ENCODE results near the gene PI16.

Gene PI16

DNA sequence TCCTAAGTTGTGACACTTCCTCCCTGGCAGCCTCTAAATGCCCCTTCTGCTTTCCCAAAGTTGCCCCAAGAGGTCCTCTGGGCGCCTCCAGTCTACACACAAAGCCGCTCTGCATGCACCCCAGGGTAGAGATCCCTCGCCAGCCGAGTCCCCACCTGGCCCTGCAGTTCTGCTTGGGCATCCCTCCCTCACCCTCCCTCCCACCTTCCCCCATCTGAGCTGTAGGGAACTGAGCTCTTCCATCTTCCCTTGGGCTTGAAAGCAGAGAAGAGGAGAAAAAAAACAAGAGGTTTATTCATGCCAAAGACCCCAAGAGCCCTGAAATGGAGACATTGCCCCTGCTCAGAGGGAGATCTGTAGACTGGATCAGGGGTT is 45.2 kb downstream of the PI16 start:
- DNase-seq (ENCODE audit: low spot score): no peak

DNA sequence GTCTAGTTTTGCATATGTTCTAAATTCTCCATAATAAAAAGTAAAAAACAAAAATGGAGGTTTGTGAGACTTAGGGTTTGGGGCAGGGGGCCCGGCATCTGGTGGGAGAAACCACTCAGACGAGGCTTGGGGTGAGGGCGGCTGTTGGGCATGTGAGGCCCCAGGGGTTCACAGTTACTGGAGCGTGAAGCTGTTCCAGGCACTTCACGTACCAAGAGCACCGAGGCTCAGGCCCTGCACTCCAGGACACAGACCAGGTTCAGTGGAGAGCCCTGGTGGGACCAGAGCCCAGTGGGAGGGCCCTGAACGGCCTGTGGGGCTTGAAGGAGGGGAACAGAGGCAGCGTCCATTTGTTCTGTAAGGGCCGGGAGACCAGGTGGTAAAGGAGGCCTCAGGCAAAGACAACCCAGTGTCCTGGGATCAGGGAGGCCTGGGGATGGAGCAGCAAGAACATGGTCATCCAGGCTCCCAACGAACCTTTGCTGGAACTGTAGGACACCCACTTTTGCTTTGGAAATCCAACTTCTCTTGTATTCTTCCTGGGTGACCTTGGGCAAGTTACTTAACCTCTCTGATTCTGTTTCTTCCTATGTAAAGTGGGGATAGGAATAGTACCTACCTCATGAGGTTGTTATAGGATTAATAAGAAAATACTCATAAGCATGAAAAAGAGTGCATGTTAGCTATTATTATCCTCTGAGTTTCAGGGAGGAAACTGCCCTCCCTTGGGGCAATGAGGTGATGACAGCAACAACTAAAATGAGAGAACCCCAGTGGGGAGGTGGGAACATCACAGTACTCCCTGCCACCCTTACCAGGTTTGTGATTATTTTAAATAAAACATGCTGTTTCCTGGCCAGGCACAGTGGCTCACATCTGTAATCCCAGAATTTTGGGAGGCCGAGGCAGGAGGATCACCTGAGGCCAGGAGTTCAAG is 49.8 kb downstream of the PI16 start:
- DNase-seq (ENCODE audit: low spot score): no peak

DNA sequence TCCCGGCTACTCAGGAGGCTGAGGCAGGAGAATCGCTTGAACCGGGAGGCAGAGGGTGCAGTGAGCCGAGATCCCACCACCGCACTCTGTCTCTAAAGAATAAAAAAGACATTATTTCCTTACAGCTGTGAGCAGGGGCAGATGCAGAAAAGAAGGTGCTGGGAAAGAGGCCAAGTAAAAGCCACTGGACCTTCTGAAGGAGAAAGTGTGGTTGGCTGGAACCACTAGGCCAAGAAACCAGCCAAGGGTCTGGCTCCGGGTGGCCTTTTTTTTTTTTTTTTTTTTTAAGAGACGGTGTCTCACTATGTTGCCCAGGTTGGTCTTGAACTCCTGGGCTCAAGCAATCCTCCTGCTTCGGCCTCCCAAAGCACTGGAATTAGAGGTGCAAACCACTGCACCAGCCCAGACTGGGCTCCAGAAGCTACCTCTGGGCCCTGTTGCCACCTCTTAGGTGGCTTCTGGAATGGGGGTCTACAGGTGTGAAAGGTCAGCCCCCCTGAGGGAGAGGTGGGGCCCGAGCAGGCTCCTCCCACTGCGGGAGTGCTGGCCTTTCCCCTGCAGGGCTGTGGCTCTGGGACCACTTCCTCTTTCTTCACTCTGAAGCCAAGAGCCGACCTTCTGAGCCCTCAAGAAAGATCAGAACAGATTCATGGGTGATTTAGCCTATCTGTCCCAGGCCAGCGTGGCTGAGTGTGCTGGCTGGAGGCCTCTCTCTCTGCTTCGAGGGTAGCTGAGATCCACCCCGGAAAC is 50.7 kb downstream of the PI16 start, which contains the start of gene FGD2:
FGD2 (plus strand) TSS at position 595 of the 750 bp plus-strand sequence. CDS start 163 bp downstream, outside the sequence.
- no peak for DNase-seq (ENCODE audit: low spot score)

DNA sequence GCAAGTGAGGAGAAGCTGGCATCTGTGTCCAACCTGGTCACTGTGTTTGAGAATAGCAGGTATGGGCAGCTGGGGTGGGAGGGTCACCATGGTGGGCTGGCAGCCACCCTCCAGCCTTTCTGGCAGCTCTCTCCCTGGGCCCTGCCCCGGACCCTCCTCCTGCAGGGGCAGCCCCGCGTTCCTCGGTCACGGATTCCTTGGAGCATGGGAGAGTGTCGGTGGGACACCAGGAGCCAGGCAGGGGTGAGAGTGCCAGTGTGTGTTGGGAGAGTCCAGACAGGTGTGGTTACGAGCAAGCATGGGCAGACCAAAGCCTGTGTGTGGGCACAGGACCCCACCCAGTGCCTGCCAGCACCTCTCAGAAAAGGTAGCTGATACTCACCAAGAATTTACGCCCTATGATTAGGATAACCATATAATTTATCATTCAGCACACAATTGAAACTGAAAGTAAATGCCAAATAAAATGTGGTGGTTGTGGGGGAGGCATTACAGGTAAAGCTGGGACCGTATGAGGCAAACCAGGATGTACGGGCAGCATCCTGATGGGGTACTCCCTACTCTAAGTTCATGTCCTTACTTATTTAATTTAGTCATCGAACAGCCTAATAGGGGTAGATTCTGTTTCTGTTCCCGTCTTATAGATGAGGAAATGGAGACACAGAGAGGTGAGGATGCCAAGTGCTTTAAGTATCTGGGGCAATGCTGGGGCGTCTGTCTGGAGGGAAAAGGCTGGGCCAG is 51.5 kb downstream of the PI16 start:
- no peak for DNase-seq (ENCODE audit: low spot score)

DNA sequence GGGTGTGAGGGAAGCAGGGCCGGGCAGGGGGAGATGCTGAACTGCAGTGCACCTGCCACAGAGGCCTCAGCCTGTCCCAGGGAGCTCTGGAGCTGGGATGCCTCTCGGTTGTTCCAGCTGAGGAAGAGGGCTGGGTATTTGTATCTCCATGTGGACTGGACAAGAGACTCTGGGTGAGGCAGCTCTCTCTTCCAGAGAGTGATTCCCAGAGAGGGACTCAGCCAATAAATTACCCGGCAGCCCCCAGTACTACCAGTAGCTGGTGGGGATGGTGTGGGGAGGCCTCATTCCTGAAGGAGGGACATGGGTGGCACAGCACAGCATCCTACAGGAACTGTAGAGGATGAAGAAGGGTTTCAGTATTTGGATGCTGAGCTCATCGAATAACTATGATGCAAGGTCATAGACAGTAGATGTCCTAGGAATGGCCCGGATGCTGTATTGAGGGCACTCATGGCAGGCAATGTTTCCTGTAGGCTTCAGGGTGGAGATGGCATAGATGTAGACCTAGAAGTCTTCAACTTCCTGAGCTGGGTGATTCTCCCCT is 52.3 kb downstream of the PI16 start:
- no peak for DNase-seq (ENCODE audit: low spot score)

DNA sequence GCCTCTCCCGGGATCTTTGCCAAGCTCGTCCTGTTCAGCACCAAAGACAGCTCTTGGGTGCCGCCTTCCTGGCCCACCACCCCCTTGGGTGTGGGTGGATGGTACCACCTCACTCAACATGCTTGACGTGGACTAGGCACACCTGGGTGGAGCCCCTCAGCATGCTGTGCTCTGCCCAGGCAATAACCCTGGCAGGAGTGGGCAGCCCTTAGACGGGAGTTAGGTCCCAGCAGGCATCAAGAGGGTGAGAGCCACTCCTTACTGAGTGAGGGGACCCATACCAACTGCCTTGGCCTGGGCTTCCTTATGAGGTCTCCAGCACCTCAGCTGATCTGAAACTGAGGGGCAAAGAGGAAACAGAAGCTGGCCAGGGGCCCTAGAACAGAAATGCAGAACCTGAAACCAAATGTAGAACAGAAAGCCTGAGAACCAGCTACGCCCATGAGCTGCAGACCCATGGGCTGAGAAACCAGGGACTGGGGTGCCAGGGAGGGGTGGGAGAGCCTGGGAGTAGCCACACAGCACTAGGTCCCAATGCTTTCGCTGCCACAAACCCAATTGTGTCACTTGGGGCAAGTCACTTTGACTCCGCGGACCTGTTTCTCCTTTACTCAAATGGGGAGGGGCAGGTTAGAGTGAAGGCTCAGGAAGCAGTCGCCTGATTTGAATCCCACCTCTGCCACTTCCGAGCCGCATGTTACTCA is 53.0 kb downstream of the PI16 start:
- no peak for DNase-seq (ENCODE audit: low spot score)

DNA sequence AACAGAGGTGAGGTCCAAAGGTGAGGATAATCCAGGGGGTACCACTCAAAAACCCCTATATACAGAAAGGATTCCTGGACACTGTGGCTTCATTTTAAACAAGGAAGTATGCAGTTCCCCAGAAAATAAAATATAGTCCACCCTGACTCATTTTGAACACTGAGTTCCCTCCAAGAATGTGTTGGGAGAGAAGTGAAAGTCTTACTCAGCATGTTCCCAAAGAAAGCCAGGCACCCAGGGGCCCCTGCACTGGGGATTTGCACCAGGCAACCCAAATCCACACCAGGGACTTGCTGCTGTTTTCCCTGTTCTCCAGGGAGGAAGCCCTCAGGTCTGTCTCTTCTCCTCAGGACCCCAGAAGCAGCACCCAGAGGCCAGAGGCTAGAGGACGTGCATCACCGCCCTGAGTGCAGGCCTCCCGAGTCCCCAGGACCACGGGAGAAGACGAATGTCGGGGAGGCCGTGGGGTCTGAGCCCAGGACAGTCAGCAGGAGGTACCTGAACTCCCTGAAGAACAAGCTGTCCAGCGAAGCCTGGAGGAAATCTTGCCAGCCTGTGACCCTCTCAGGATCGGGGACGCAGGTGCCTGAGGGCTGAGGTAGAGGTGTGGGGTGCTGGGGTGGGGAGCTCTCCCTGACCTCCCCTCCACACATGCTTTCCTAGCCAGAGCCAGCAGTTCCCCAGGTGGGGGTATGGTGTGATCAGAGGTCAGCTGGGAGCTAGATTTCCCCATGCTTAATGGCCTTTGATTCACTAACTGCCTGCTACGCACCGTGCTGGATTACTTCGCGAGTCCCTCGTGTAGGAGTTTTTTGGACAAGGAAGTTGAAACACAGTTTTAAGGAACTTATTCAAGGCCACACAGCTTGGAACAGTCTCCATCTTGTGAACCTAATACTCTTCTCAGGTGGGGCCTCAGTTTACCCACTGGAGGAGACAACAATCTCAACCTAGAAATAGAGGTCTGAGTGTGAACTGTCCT is 54.2 kb downstream of the PI16 start:
- no peak for DNase-seq (ENCODE audit: low spot score)

DNA sequence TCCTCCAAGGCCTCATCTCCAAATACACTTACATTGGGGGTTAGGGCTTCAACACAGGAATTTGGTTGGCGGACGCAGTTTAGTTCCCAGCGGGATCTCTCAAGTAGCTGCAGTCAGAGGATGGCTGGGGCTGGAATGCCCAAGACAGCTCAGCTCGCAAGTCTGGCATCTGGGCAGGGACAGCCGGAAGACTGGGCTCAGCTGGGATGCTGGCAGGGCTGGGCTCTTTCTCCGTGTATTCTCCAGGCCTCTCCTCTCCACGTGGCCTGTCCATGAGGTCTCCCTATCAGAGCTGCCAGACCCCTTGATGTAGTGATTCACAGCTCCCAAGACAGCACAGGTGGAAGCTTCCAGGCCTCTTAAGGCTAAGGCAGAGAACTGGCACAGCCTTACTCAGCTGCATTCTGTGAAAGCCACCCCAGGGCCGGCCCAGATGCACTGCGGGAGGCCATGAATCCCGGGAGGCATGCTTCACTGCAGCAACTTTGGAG is 55.9 kb downstream of the PI16 start:
- DNase-seq (ENCODE audit: low spot score): no peak

DNA sequence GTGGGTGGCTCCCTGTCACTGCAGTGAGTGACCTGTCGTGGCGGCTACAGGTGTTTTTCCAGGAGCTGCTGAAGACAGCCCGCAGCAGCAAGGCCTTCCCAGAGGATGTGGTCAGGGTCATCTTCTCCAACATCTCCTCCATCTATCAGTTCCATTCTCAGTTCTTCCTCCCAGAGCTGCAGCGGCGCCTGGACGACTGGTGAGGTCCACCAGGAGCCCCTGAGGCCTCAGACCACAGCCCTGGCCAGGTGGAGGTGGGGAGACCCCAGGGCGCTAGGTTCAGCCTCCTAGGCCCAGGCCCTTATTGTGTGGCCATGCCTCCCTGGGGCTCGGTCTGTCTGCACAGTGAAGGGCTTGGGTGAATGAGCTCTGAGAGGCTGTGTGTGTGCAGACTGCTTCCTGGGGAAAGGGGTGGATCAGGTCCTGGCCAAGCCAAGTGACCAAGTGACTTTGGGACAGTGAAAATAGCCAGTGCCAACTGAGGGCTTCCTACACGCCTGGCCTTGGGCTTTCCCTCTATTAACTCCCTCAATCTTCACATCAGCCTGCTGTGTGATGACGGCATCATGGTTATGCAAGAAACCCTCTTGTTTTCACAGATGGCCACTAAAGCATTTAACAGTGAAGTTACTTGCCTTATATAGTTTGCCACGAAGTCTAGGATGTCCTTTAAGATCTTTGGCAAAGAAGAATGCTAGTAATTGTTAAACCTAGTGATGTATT is 57.3 kb downstream of the PI16 start:
- no peak for DNase-seq (ENCODE audit: low spot score)

DNA sequence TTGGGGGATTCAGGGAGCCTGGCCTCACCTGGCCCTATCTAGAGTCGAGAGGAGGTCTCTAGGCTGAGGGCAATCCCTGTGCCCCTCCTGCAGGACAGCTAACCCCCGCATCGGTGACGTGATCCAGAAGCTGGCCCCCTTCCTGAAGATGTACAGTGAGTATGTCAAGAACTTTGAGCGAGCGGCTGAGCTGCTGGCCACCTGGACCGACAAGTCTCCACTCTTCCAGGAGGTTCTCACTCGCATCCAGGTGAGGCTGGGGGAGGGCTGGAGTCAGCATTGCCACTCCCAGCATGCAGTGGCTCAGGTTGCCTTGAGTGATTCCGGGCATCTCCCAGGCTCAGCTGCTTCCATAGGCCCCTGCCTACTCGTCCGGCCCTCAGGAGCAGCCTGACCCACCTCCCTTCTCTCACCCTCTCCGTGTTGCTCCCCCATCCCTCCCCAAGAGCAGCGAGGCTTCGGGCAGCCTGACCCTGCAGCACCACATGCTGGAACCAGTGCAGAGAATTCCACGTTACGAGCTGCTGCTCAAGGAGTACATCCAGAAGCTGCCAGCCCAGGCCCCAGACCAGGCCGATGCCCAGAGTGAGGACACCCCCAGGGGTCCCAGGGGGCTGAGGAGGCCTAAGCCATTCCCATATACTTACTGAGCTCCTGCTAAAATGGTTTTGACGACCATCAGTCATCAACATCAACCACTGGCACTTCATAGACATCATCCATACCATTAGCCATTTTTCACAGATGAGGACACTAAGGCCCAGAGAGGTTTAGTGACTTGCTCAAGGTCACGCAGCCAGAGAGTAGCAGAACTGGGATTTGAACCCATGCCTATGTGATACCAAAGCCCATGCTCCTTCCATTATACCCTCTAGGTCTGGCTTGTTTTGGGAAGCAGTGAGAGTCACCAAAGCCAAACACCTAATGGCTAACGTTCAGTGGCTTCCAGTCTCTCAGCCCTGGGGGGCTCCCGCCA is 59.3 kb downstream of the PI16 start:
- DNase-seq (ENCODE audit: low spot score): no peak
